ENCODE results near the gene LRRC47. TPM values are rescaled to one million over a fixed set of nuclear protein-coding genes. Genes with fewer than 3 reads are reported as not detected.

LRRC47 gene
- total and polyA plus RNA-seq, 2 of the 13 experiments (the other 11 are each of a cell fraction or from before 2014, with no cell fraction given): 18.3 to 52.5 TPM

- TF ChIP-seq PRMT3 (CRISPR knock-in tag; IDR thresholded peaks at IDR 0.05; ENCODE audit: borderline replicate concordance, low read depth) (no peak; the same call in 1 of the 2 replicates), KLF16 (CRISPR knock-in tag; IDR thresholded peaks at IDR 0.05) (0 out of 4 replicates have a peak, but pooled peaks of 1 of the 2 experiments have one; percentile 66), KLF9 (CRISPR knock-in tag; IDR thresholded peaks at IDR 0.05; ENCODE audit: low read depth) (no peak), SNAPC2 (CRISPR knock-in tag; IDR thresholded peaks at IDR 0.05) (0 out of 2 replicates have a peak, but pooled peaks have one; percentile 17), ZNF562 (CRISPR knock-in tag; IDR thresholded peaks at IDR 0.05; ENCODE audit: borderline replicate concordance) (no peak), RFXAP (CRISPR knock-in tag; IDR thresholded peaks at IDR 0.05; ENCODE audit: borderline replicate concordance) (0 out of 2 replicates have a peak, but pooled peaks have one; percentile 16), ONECUT2 (CRISPR knock-in tag; IDR thresholded peaks at IDR 0.05) (no peak), ZNF616 (CRISPR knock-in tag; IDR thresholded peaks at IDR 0.05; ENCODE audit: low read depth) (no peak), ZNF775 (CRISPR knock-in tag; IDR thresholded peaks at IDR 0.05; ENCODE audit: borderline replicate concordance) (no peak), CHD2 (IDR thresholded peaks at IDR 0.05; ENCODE audit: low read depth, low read length) (no peak)
Measured at GRCh38 chr1:3771108-3772026, 24.9 kb downstream of the LRRC47 start (continued).

GRCh38 chr1:3770047-3770765 is 26.1 kb downstream of the LRRC47 start:
- no peaks in the 10 kb centered on the region for H4K20me1 ChIP-seq (ENCODE audit: insufficient read depth, low read length)
- H2AFZ ChIP-seq (ENCODE audit: low read length): no peak overlapping the region
- in situ Hi-C loops (cut with HindIII; ENCODE audit: extremely low pct_ligation_motif_present, low pct_unique_long_range_greater_than_20kb): no loop called here
- ATAC-seq (no peak), DNase-seq (ENCODE audit: low spot score) (no peak), FAIRE-seq (no peak)
- POLR2A ChIA-PET: interaction anchor here (1.2 to 2.0 kb wide), 2 partner anchors 15 to 26 kb away, joined by 3 to 15 read pairs; partner anchors contain the start of gene LRRC47
- H3K79me2 ChIP-seq (ENCODE audit: insufficient read depth, low read length): peaks cover 18% of the 10 kb centered on the region
- peaks cover 55% of the 10 kb centered on the region for H3K4me1 ChIP-seq (ENCODE audit: insufficient read depth, low read length)
- peak overlapping the region in 1 of 3 experiments; percentile 81; a peak in 2 of 6 replicates for H3K4me3 ChIP-seq (replicated peaks in 1 of 3; ENCODE audit: insufficient read depth in 1 of 3, low read depth in 2 of 3, low read length in 3 of 3)
- intact Hi-C loops (cut with micrococcal nuclease; ENCODE audit: unreplicated experiment): loop anchor here (10.0 kb wide), 1 partner anchor 135 kb away; the partner anchor contains the start of gene C1orf174
- H3K27ac ChIP-seq (ENCODE audit: extremely low read length, insufficient read depth, low read length): no peak overlapping the region
- H3K4me2 ChIP-seq (ENCODE audit: low read depth, low read length): peak overlapping the region; percentile 92
- H3K36me3 ChIP-seq (replicated peaks in 1 of 2; ENCODE audit: control insufficient read depth in 1 of 2, insufficient read depth in 2 of 2, low read length in 2 of 2): no peaks in the 10 kb centered on the region
- peaks cover 0 to 8% of the 10 kb centered on the region in 2 experiments; a peak in 2 of 5 replicates for H3K27me3 ChIP-seq (ENCODE audit: control insufficient read depth in 1 of 2, insufficient read depth in 2 of 2, low read length in 2 of 2)
- WGBS (ENCODE audit: low lambda C conversion rate): 86% methylated on average over 9 of the region's 16 CpGs
- no peaks in the 10 kb centered on the region for H3K9me3 ChIP-seq (ENCODE audit: low read length)
- CTCF ChIA-PET (ENCODE audit: low intra/inter-chr PET ratio, low total read pairs): no interaction called here
- no peak overlapping the region for H3K9ac ChIP-seq (ENCODE audit: insufficient read depth, low read depth, low read length)
- no TSS peak for BruUV-seq (replicated peaks)
- TF ChIP-seq SNRNP70 (IDR thresholded peaks at IDR 0.05; ENCODE audit: low read depth, low read length) (no peak), AKAP8 (CRISPR knock-in tag; IDR thresholded peaks at IDR 0.05) (peak; percentile 27; the same call in 1 of the 2 replicates), SIX4 (CRISPR knock-in tag; IDR thresholded peaks at IDR 0.05) (no peak), HBP1 (CRISPR knock-in tag; IDR thresholded peaks at IDR 0.05; ENCODE audit: low read depth) (no peak), CEBPB (IDR thresholded peaks at IDR 0.05; ENCODE audit: borderline replicate concordance, low read depth, low read length) (peak; percentile 3; the same call in 1 of the 2 replicates), ZNF737 (CRISPR knock-in tag; IDR thresholded peaks at IDR 0.05; ENCODE audit: borderline replicate concordance) (no peak), HOXD1 (CRISPR knock-in tag; IDR thresholded peaks at IDR 0.05) (no peak), CHD2 (IDR thresholded peaks at IDR 0.05; ENCODE audit: low read depth, low read length) (no peak), ZNF253 (CRISPR knock-in tag; IDR thresholded peaks at IDR 0.05; ENCODE audit: borderline replicate concordance) (no peak), ZNF749 (CRISPR knock-in tag; IDR thresholded peaks at IDR 0.05; ENCODE audit: borderline replicate concordance) (no peak), CENPT (CRISPR knock-in tag; IDR thresholded peaks at IDR 0.05; ENCODE audit: low read depth) (no peak)
